Stimulated activated effector memory CD8-positive, alpha-beta T cell treated with anti-CD3 and anti-CD28 coated beads, Interleukin-12 subunit alpha, Interleukin-12 subunit beta, amount 100 ng/mL, for 72 hours (primary cell): ENCODE measurements around the gene VCAN.

ENCODE experiments used
- ATAC-seq: fragments of 150-1000 bp; cut with Tn5 transposase; 2 replicates; pipeline ENCODE4 v1.10.0; 2021
- DNase-seq, 2 donors: peaks; one replicate each; pipeline ENCODE4 v3.0.0; 2021 to 2022; ENCODE audit warnings: low spot score in 2 of 2
- H3K27ac Mint-ChIP-seq: one replicate; pipeline ENCODE4 v1.8.0; 2022; ENCODE audit warnings: mild to moderate bottlenecking, mixed read lengths
- H3K36me3 Mint-ChIP-seq: one replicate; pipeline ENCODE4 v1.8.0; 2022; ENCODE audit warnings: mild to moderate bottlenecking, mixed read lengths
- H3K4me1 Mint-ChIP-seq: one replicate; pipeline ENCODE4 v1.8.0; 2022; ENCODE audit warnings: mixed read lengths
- H3K4me3 Mint-ChIP-seq: one replicate; pipeline ENCODE4 v1.8.0; 2022; ENCODE audit warnings: mild to moderate bottlenecking, mixed read lengths
- H3K9me3 Mint-ChIP-seq: one replicate; pipeline ENCODE4 v1.8.0; 2022; ENCODE audit warnings: mixed read lengths

VCAN gene

GRCh38 chr5:83507431-83507830, 35.9 kb downstream of the VCAN start:
- H3K27ac Mint-ChIP-seq = no peak overlapping the region
- H3K9me3 Mint-ChIP-seq = no peaks in the 10 kb centered on the region
- ATAC-seq (no peak), DNase-seq (no peak)
- H3K4me3 Mint-ChIP-seq = no peak overlapping the region
- no peaks in the 10 kb centered on the region for H3K36me3 Mint-ChIP-seq
- H3K4me1 Mint-ChIP-seq = no peaks in the 10 kb centered on the region

GRCh38 chr5:83509540-83509939, 38.0 kb downstream of the VCAN start:
- H3K36me3 Mint-ChIP-seq = no peaks in the 10 kb centered on the region
- no peak for DNase-seq
- no peak overlapping the region for H3K4me3 Mint-ChIP-seq
- H3K27ac Mint-ChIP-seq = no peak overlapping the region
- H3K4me1 Mint-ChIP-seq = no peaks in the 10 kb centered on the region
- H3K9me3 Mint-ChIP-seq = no peaks in the 10 kb centered on the region
- ATAC-seq = no peak

GRCh38 chr5:83510260-83510659, 38.7 kb downstream of the VCAN start:
- Mint-ChIP-seq H3K27ac (no peak overlapping the region), H3K4me1 (no peaks in the 10 kb centered on the region), H3K36me3 (no peaks in the 10 kb centered on the region), H3K4me3 (no peak overlapping the region), H3K9me3 (no peaks in the 10 kb centered on the region)
- DNase-seq (no peak), ATAC-seq (no peak)

- no peaks in the 10 kb centered on the region for H3K36me3 Mint-ChIP-seq
- no peak overlapping the region for H3K4me3 Mint-ChIP-seq
- no peaks in the 10 kb centered on the region for H3K9me3 Mint-ChIP-seq
- ATAC-seq = no peak
- no peaks in the 10 kb centered on the region for H3K4me1 Mint-ChIP-seq
- no peak overlapping the region for H3K27ac Mint-ChIP-seq
- DNase-seq = no peak
Measured at GRCh38 chr5:83512061-83512745, 40.7 kb downstream of the VCAN start.

- DNase-seq (no peak), ATAC-seq (no peak)
- Mint-ChIP-seq H3K4me3 (no peak overlapping the region), H3K36me3 (no peaks in the 10 kb centered on the region), H3K27ac (no peak overlapping the region), H3K4me1 (no peaks in the 10 kb centered on the region), H3K9me3 (no peaks in the 10 kb centered on the region)
Measured at GRCh38 chr5:83513081-83513480, 41.5 kb downstream of the VCAN start.

GRCh38 chr5:83513491-83513890, 41.9 kb downstream of the VCAN start:
- Mint-ChIP-seq H3K27ac (no peak overlapping the region), H3K4me1 (no peaks in the 10 kb centered on the region)

GRCh38 chr5:83516377-83516776, 44.8 kb downstream of the VCAN start:
- ATAC-seq (no peak), DNase-seq (no peak)
- no peaks in the 10 kb centered on the region for H3K4me1 Mint-ChIP-seq
- peaks cover 3% of the 10 kb centered on the region for H3K9me3 Mint-ChIP-seq
- no peak overlapping the region for H3K4me3 Mint-ChIP-seq
- H3K27ac Mint-ChIP-seq = no peak overlapping the region
- H3K36me3 Mint-ChIP-seq = no peaks in the 10 kb centered on the region

More at GRCh38 chr5:83513491-83513890, 41.9 kb downstream of the VCAN start:
- no peak overlapping the region for H3K4me3 Mint-ChIP-seq
- no peak for DNase-seq
- H3K9me3 Mint-ChIP-seq = no peaks in the 10 kb centered on the region
- H3K36me3 Mint-ChIP-seq = no peaks in the 10 kb centered on the region
- ATAC-seq = no peak

GRCh38 chr5:83517072-83517687, 45.6 kb downstream of the VCAN start:
- no peaks in the 10 kb centered on the region for H3K4me1 Mint-ChIP-seq
- ATAC-seq = no peak
- H3K9me3 Mint-ChIP-seq = peaks cover 3% of the 10 kb centered on the region
- H3K27ac Mint-ChIP-seq = no peak overlapping the region
- no peaks in the 10 kb centered on the region for H3K36me3 Mint-ChIP-seq
- no peak overlapping the region for H3K4me3 Mint-ChIP-seq
- no peak for DNase-seq

- ATAC-seq = no peak
- Mint-ChIP-seq H3K36me3 (no peaks in the 10 kb centered on the region), H3K4me3 (no peak overlapping the region), H3K4me1 (no peaks in the 10 kb centered on the region), H3K27ac (no peak overlapping the region), H3K9me3 (peaks cover 3% of the 10 kb centered on the region)
- no peak for DNase-seq
Measured at GRCh38 chr5:83517688-83518085, 46.1 kb downstream of the VCAN start.

- Mint-ChIP-seq H3K9me3 (peaks cover 3% of the 10 kb centered on the region), H3K36me3 (no peaks in the 10 kb centered on the region), H3K4me3 (no peak overlapping the region), H3K4me1 (no peaks in the 10 kb centered on the region), H3K27ac (no peak overlapping the region)
- no peak for DNase-seq
- ATAC-seq = no peak
Measured at GRCh38 chr5:83518319-83519061, 46.9 kb downstream of the VCAN start.

GRCh38 chr5:83522446-83522845, 50.9 kb downstream of the VCAN start:
- Mint-ChIP-seq H3K9me3 (peaks cover 3% of the 10 kb centered on the region), H3K4me1 (no peaks in the 10 kb centered on the region), H3K4me3 (no peak overlapping the region), H3K27ac (no peak overlapping the region), H3K36me3 (no peaks in the 10 kb centered on the region)
- ATAC-seq (no peak), DNase-seq (no peak)

- no peak for ATAC-seq
- DNase-seq = no peak
- H3K4me1 Mint-ChIP-seq = no peaks in the 10 kb centered on the region
Measured at GRCh38 chr5:83523929-83524328, 52.4 kb downstream of the VCAN start.

GRCh38 chr5:83524345-83524744, 52.8 kb downstream of the VCAN start:
- no peaks in the 10 kb centered on the region for H3K36me3 Mint-ChIP-seq
- peaks cover 3% of the 10 kb centered on the region for H3K9me3 Mint-ChIP-seq
- ATAC-seq (no peak), DNase-seq (no peak)
- no peaks in the 10 kb centered on the region for H3K4me1 Mint-ChIP-seq
- H3K4me3 Mint-ChIP-seq = no peak overlapping the region
- no peak overlapping the region for H3K27ac Mint-ChIP-seq

More at GRCh38 chr5:83523929-83524328, 52.4 kb downstream of the VCAN start:
- Mint-ChIP-seq H3K36me3 (no peaks in the 10 kb centered on the region), H3K27ac (no peak overlapping the region), H3K9me3 (peaks cover 3% of the 10 kb centered on the region), H3K4me3 (no peak overlapping the region)

GRCh38 chr5:83524991-83525390, 53.4 kb downstream of the VCAN start:
- no peak overlapping the region for H3K4me3 Mint-ChIP-seq
- peaks cover 1% of the 10 kb centered on the region for H3K9me3 Mint-ChIP-seq
- no peaks in the 10 kb centered on the region for H3K4me1 Mint-ChIP-seq
- no peak for DNase-seq
- no peak for ATAC-seq
- H3K27ac Mint-ChIP-seq = no peak overlapping the region
- no peaks in the 10 kb centered on the region for H3K36me3 Mint-ChIP-seq

- no peak overlapping the region for H3K4me3 Mint-ChIP-seq
- DNase-seq (no peak), ATAC-seq (no peak)
- H3K4me1 Mint-ChIP-seq = no peaks in the 10 kb centered on the region
- H3K36me3 Mint-ChIP-seq = no peaks in the 10 kb centered on the region
- H3K9me3 Mint-ChIP-seq = no peaks in the 10 kb centered on the region
- no peak overlapping the region for H3K27ac Mint-ChIP-seq
Measured at GRCh38 chr5:83526289-83526688, 54.7 kb downstream of the VCAN start.

GRCh38 chr5:83527221-83527620, 55.7 kb downstream of the VCAN start:
- H3K4me1 Mint-ChIP-seq = no peaks in the 10 kb centered on the region
- no peak overlapping the region for H3K4me3 Mint-ChIP-seq
- DNase-seq (no peak), ATAC-seq (no peak)
- no peak overlapping the region for H3K27ac Mint-ChIP-seq
- no peaks in the 10 kb centered on the region for H3K9me3 Mint-ChIP-seq
- H3K36me3 Mint-ChIP-seq = no peaks in the 10 kb centered on the region
